HG03025 (cell line): ENCODE results near the gene ESPNL.

ENCODE experiments used
- ATAC-seq: cut with Tn5 transposase; IDR thresholded peaks from one replicate; pipeline ENCODE4 v1.9.1; 2021; ENCODE audit warnings: mild to moderate bottlenecking, moderate library complexity; ENCODE audit not compliant: unreplicated experiment, low FRiP score

Gene ESPNL

DNA sequence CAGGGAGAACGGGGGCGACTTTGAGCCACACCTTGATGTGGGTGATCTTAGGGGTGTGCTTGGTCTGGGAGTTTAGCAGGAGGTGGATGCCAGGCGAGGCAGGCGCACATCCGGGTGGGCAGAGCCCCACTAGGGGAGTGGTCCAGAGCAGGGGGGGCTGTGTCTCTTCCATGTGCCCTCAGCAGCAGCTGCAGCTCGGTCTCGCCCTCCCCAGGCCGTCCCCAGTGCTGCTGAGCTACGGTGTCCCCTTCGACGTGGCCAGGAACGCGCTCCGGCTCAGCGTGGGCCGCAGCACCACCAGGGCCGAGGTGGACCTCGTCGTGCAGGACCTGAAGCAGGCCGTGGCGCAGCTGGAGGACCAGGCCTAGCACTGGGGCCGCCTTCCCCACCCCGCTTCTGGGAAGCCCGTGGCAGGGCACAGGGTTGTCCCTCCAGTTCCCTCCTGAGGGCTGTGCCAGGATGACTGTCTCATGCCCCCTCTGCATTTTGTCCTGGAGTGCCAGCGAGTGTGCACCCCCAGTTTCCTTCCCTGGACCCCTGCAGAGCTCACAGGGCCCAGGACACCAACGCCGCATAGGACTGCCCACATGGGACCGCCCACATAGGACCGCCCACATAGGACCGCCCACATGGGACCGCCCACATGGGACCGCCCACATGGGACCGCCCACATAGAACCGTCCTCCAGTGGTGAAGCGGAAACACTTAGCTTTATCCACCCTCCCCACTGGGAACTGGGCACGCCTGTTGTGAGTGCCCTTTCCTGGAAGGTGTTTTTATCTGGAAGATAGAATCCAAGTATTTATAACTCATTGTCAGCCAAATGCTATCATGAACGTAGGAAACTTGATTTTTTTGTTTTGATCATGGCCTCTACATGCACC is 1.9 kb upstream of the ESPNL start:
- peak; percentile 77 for ATAC-seq

DNA sequence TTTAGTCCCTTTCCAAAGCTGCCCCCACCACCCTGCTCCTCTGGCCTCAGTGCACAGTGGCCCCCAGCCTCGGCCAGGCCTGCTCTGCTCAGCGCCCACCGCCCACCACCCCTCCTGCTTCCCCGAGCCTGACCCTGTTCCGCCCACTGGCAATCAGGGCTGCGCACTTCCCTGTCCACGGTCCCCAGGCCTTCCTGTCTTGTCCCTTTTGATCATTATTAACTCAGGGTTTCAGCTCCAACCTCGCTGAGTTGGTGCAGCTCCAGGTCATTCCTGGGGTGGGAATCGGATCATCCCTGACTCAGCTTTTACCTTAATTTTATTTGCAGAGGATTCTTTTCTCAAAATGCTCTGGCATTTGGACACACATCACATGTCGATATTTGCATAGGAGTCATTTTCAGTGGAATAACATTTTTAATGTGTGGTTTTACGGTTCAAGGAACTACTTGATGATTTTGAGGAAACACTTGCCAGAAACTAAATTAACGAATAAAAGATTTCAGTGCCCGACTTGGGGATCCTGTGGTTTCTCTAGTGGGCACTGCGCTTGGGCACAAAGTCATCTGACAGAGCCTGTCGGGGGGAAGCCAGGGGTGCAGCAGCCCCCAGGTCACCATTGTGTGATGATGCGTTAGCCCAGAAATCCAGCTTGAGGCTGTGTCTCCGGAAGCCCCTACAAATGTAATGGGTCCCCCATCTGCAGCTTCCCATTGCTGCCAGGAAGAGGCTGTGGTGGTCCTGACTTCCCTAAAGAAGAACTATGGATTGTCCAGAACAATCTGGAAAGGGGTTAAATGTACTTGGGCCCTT is 1.0 kb upstream of the ESPNL start:
- ATAC-seq, result peak; percentile 7

GRCh38 chr2:238099714-238100048 is 459 bp upstream of the ESPNL start:
- ATAC-seq, result no peak

DNA sequence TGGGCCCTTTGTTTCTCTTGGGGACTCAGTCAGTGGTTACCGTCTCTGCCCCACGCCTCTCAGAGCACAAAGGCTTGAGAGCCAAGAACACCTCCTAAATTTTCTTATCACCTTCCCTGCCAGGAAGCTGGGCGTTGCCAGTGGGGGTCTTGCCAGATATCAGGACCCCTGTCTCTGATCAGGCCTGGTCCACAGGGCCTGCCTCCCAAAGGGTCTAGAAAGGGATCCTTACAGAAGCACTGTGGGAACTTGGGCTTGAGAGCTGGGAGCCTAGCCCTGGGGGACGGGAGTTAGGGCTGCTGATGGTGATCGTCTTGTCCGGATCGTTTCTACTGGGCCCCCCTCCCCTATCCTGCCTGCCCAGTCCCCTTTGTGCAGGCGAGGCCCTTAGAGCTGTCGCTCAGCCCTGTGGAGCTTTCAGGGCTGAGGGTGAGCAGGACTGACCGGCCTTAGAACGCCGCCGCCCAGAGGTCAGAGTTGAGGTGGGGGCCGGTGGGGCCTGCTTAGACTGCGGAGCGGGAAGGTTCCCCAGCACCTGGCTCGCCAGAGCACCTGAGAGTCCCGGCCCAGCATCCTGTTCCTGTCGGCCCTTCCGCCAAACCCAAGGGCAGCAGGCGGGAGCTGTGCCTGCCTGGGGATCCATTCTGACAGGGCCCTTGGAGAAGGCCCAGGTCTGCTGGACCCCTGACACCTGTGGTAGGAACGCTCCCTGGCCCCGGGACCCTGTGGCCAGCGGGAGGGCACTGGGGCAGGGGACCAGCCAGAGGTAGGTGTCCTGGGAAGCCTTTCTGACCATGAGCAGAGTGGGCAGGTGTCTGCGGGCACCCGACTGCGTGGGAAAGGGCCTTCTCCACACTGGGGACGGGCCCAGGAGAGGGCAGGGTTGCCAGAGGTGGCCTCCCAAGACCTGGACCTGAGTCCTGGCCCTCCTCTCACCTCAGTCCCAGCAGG is 956 bp downstream of the ESPNL start:
- no peak for ATAC-seq

DNA sequence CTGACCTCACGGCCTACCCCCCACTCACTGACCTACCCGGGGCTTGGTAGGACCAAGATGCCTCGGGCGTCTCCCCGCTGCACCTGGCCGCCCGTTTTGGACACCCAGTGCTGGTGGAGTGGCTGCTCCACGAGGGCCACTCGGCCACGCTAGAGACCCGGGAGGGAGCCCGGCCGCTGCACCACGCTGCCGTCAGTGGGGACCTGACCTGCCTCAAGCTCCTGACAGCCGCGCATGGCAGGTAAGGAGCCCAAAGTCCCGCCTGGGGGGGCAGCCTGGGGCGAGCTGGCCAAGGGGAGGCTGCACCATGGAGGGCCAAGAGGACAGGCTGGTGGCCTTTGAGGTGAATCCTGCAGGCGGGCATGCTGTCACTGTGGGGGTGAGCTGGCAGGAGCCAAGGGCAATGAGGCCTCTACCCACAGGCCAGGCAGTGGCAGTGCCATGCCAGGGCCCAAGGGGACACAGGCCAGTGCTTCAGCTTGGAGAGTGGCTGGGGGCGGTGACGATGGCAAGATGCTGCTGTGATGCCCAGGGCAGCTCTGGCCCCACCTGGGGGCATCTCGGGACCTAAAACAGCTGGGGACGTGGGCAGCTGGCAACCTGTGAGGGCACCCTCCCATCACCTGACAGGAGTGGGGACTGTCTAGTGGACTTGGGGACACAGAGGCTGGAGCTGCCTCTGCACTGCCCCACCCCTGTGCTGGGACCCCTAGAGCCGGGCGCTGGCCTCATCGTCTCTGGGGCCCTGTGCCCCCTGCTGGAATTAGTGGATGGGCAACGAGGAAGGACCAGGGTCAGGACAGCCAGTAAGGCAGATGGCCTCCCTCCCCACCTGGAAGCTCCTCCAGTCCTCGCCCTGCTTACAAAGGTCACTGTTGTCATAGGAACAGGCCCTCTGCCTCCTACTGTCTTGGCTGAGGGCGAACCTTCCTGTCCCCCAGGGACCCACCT is 2.0 kb downstream of the ESPNL start:
- ATAC-seq, result no peak

DNA sequence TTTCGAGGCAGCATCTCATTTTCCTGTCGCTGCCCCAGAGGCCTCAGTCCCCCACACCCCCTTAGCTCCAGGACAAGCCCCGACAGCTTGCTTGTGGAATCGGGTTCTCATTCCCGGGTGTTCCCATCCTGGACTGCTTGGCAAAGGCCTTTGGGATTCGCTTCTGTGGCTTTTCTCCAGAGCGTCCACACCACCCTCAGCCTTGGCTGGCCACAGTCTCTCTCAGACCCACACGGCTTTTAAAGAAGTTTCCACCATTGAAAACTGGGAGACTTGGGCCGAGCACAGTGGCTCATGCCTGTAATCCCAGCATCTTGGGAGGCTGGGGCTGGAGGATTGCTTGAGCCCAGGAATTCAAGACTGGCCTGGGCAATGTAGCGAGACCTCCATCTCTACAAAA is 2.7 kb downstream of the ESPNL start:
- no peak for ATAC-seq

DNA sequence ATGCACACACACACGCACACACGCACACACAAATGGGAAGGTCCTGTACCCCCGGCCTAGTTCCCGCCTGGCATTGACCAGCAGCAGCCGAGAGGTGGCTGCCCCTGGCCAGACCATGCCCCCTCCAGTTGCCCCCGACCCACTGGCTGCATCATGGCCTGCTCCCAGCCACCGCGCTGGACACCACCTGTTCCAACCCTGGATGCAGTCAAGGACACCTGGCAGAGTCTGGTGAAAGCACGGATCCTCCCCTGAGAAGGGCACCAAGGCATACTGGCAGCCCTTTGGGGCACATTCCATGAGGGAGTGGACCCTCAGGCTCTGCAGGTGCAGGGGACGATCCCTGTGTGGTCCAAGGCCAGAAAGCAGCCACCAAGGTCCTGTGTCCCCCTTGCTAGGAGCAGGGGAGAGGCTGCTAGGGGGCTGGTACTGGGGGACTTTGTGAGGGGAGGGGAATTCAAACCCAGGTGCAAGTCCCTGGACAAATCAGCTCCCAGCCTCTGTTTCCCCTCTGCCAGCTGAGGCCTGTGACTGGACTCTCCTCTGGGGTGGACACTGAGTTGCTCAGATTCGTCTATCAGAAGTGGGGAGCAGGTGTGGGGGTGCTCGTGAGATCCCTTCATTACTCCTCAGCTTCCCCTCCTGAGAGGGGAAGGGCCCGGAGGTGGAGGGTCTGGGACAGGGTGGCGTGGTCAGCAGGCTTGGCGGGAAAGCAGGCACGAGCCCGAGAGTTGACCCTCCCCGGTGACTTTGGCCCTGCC is 3.5 kb downstream of the ESPNL start:
- no peak for ATAC-seq

DNA sequence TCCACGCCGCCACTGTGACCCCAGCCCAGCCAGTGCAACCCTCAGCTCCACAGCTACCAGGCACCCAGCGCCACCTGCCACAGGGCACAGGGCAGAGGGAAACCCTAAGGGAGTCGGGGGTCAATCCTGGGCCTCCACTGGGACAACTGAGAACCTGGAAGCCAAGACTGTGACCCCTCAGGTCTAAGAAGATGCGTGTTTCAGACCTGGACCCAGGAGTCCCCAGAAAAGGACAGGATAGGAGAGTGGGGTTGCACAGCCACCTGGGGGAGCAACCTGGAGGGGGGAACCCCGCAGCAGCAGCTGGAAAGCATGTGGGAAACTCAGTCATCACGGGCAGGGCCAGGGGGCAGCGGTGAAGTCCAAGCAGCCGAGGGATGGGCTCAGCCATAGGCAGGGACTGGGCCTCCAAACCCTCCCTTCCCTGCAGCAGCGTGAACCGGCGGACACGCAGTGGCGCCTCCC is 4.1 kb downstream of the ESPNL start:
- no peak for ATAC-seq

- ATAC-seq, result no peak
These were observed 4.7 kb downstream of the ESPNL start for GRCh38 chr2:238104691-238105371.

GRCh38 chr2:238105506-238106338 is 5.6 kb downstream of the ESPNL start:
- ATAC-seq, result no peak

GRCh38 chr2:238106339-238106697 is 6.2 kb downstream of the ESPNL start:
- ATAC-seq, result no peak

DNA sequence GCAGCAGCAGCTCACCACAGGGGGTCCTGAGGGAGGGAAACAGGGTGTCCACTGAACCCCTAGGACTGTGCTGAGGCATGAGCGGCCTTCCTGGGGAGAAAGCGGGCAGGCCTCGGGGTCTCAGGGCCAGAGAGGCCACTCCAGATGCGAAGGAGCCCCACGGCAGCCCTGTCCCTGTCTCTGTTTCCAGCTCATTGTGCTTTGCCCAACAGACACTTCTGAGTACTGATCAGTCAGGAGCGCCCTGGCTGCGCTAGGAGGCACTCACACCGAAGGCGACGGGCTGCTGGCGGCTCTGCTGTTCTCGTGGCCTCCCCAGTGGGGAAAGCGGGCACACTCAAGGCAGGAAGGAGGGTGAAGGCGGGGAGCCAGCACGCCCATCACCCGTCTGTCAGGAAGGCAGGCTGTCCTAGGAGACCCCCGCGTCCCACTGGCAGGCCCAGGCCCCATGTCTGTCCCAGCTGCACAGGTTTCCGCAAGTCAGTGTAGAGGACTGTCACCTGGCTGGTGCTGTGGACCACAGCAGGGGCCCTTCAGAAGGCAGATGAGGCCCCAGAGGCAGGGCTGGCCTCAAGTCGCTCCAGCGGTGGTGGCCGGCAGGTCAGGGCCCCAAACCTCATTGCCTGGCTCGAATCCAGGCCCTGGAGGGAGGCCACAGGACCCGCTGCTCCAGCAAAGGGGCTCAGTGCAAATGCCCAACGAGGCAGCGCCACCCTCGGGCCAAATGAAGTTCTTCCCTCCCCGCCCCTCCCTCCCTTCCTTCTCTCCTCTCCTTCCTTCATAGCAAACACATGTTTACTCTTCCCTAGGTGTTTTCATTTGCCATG is 6.8 kb downstream of the ESPNL start:
- ATAC-seq, result peak; percentile 13

- peak; percentile 74 for ATAC-seq
These were observed 7.6 kb downstream of the ESPNL start for GRCh38 chr2:238107525-238108422.

GRCh38 chr2:238108423-238109183 is 8.5 kb downstream of the ESPNL start:
- ATAC-seq, result no peak

DNA sequence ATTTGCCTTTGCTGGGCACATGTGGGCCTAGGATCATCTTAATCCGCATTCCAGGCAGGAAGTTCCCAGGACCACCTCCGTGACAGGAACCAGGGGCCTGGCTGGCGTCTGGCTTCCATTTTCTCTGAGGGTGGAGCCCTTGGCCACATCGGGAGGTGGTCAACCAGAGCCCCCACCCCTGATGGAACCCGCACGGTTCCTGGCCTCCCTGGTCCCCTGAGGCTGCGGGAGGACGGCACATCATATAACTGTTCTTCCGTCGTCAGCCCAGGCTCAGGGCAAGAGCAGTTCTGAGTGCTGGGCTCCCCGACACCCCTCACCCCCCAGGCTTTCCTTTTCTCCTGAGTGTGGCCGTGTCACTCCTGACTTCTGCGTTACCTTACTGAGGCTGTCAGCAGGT is 13.5 kb downstream of the ESPNL start:
- ATAC-seq, result no peak
